ENCODE measurements around the gene IL7R.

DNA sequence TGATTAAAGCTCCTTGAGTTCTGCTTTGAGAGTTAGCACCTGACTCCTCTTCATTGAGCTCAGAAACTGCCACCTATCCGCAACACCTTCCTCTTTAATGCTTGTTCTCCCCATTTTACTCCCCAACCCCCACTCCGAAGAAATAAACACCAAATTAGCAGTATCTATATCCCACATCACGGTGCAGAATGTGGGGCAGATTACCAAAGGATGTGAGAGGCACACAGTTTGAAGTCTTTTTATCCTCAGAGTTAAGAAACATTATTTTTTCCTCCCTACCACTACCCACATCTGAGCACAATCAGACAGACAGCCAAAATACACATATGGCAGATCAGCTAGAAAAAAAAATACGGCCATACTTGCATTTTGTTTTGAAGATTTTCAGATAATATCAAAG, 26.1 kb upstream of the IL7R start:
- TF ChIP-seq, protein P1, sequence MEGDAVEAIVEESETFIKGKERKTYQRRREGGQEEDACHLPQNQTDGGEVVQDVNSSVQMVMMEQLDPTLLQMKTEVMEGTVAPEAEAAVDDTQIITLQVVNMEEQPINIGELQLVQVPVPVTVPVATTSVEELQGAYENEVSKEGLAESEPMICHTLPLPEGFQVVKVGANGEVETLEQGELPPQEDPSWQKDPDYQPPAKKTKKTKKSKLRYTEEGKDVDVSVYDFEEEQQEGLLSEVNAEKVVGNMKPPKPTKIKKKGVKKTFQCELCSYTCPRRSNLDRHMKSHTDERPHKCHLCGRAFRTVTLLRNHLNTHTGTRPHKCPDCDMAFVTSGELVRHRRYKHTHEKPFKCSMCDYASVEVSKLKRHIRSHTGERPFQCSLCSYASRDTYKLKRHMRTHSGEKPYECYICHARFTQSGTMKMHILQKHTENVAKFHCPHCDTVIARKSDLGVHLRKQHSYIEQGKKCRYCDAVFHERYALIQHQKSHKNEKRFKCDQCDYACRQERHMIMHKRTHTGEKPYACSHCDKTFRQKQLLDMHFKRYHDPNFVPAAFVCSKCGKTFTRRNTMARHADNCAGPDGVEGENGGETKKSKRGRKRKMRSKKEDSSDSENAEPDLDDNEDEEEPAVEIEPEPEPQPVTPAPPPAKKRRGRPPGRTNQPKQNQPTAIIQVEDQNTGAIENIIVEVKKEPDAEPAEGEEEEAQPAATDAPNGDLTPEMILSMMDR (conservative IDR thresholded peaks at IDR 0.05 in 1 of 2, IDR thresholded peaks at IDR 0.05 in 1 of 2; ENCODE audit: low read depth in 1 of 2, low read length in 2 of 2): no peak
- TF ChIP-seq EZH2 (IDR thresholded peaks at IDR 0.05; ENCODE audit: low read length, missing control alignments): no peak
